HepG2 (cell line): Measurements from ENCODE around the gene FAM162A. TPM values are rescaled to one million over a fixed set of nuclear protein-coding genes. Genes with fewer than 3 reads are reported as not detected.

Source experiments
- ATAC-seq: fragments of 200-7000 bp; cut with Tn5 transposase; 3 replicates; pipeline ENCODE4 v1.9.1; 2020; ENCODE audit warnings: mild to moderate bottlenecking, moderate library complexity
- BruUV-seq: library from RNA; stranded (reverse); fragments of 400-500 nt; replicated peaks from 2 replicates; lab custom pipeline; 2021; lab: Mats Ljungman, UMichigan
- CTCF ChIA-PET: fragments of 300-600 bp; formaldehyde crosslinking; extraction: SDS; loops from one replicate; lab custom pipeline; 2021; ENCODE audit warnings: low total read pairs, inconsistent platforms, low intra/inter-chr PET ratio; lab: Yijun Ruan, JAX
- POLR2A ChIA-PET: fragments of 350-600 bp; sonication (Branson Sonifier 250); formaldehyde crosslinking; loops from one replicate; lab custom pipeline; 2020; ENCODE audit warnings: antibody characterized with exemption, inconsistent platforms; lab: Yijun Ruan, JAX
- DNase-seq: peaks from one replicate; pipeline ENCODE4 v3.0.0-alpha.2; 2015; ENCODE audit warnings: low spot score
- FAIRE-seq: peaks from 3 replicates; lab custom pipeline; 2011; peaks lifted over from hg19 to GRCh38; lab: Jason Lieb, UNC
- H2AFZ ChIP-seq: one replicate; pipeline ENCODE4 v1.6.1; 2011; ENCODE audit warnings: low read length, inconsistent platforms
- H3K27ac ChIP-seq: fragments of 300-600 bp; 3 replicates; pipeline ENCODE4 v1.8.0; 2011; ENCODE audit warnings: mixed run types, mild to moderate bottlenecking, mixed read lengths, low read length, inconsistent platforms; ENCODE audit not compliant: insufficient read depth; ENCODE audit errors: extremely low read length
- H3K27me3 ChIP-seq, 2 experiments: fragments of 200-600 bp in 1 of 2; 2 replicates in 1 of 2; 3 replicates in 1 of 2; pipeline versions ENCODE4 v1.6.0 to v1.8.0; 2011; ENCODE audit warnings: low read length in 2 of 2, mild to moderate bottlenecking in 2 of 2, moderate library complexity in 2 of 2, inconsistent platforms in 1 of 2; ENCODE audit not compliant: insufficient read depth in 2 of 2, control insufficient read depth in 1 of 2
- H3K36me3 ChIP-seq, 2 experiments: fragments of 200-600 bp in 1 of 2; replicated peaks in 1 of 2; 2 replicates in 1 of 2; 3 replicates in 1 of 2; pipeline versions ENCODE4 v1.5.1 to v1.8.0; 2011; ENCODE audit warnings: low read length in 2 of 2, inconsistent platforms in 1 of 2; ENCODE audit not compliant: insufficient read depth in 2 of 2, control insufficient read depth in 1 of 2
- H3K4me1 ChIP-seq: 2 replicates; pipeline ENCODE4 v1.5.1; 2012; ENCODE audit warnings: low read length, inconsistent platforms; ENCODE audit not compliant: insufficient read depth
- H3K4me2 ChIP-seq: 2 replicates; pipeline ENCODE4 v1.6.0; 2011; ENCODE audit warnings: low read depth, low read length, inconsistent platforms
- H3K4me3 ChIP-seq, 3 experiments: fragments of 200-600 bp in 1 of 3; sonication (generic), shearing (Covaris generic) in 1 of 3; replicated peaks in 1 of 3; 2 replicates each; pipeline ENCODE4 v1.5.1; 2011 to 2016; ENCODE audit warnings: low read length in 3 of 3, inconsistent platforms in 2 of 3, low read depth in 2 of 3, mild to moderate bottlenecking in 2 of 3, control low read depth in 1 of 3, mixed read lengths in 1 of 3; ENCODE audit not compliant: insufficient read depth in 1 of 3
- H3K79me2 ChIP-seq: one replicate; pipeline ENCODE4 v1.6.1; 2011; ENCODE audit warnings: low read length, inconsistent platforms; ENCODE audit not compliant: insufficient read depth
- H3K9ac ChIP-seq: 2 replicates; pipeline ENCODE4 v1.6.0; 2011; ENCODE audit warnings: mild to moderate bottlenecking, low read depth, low read length, inconsistent platforms; ENCODE audit not compliant: insufficient read depth
- H3K9me3 ChIP-seq: 2 replicates; pipeline ENCODE4 v1.5.1; 2012; ENCODE audit warnings: mild to moderate bottlenecking, low read length
- H4K20me1 ChIP-seq: 2 replicates; pipeline ENCODE4 v1.6.0; 2011; ENCODE audit warnings: inconsistent platforms, mild to moderate bottlenecking, low read length, moderate library complexity; ENCODE audit not compliant: insufficient read depth
- ATF1 ChIP-seq: IDR thresholded peaks from 2 replicates; pipeline ENCODE4 v1.6.1; 2016; ENCODE audit warnings: mild to moderate bottlenecking, control low read depth
- ELF3 ChIP-seq: IDR thresholded peaks from 2 replicates; pipeline ENCODE4 v1.6.1; 2016; ENCODE audit warnings: missing genetic modification reagents, missing compliant biosample characterization
- GATAD2A ChIP-seq: IDR thresholded peaks from 2 replicates; pipeline ENCODE4 v1.6.1; 2016
- HMGXB4 ChIP-seq, 2 experiments: sonication (generic) in 1 of 2; formaldehyde crosslinking in 1 of 2; IDR thresholded peaks; 2 replicates each; pipeline versions ENCODE4 v1.4.0 to v1.6.1; 2018 to 2020; ENCODE audit warnings: missing genetic modification reagents in 2 of 2, borderline replicate concordance in 1 of 2, low read depth in 1 of 2, mild to moderate bottlenecking in 1 of 2, missing biosample characterization in 1 of 2
- KAT8 ChIP-seq: IDR thresholded peaks from 2 replicates; pipeline ENCODE4 v1.6.1; 2016; ENCODE audit warnings: missing genetic modification reagents, missing compliant biosample characterization
- MIXL1 ChIP-seq: IDR thresholded peaks from 2 replicates; pipeline ENCODE4 v1.6.1; 2016
- NCOA2 ChIP-seq: sonication (generic); formaldehyde crosslinking; IDR thresholded peaks from 2 replicates; pipeline ENCODE4 v1.8.0; 2022; ENCODE audit warnings: inconsistent platforms
- PAWR ChIP-seq: sonication (generic); formaldehyde crosslinking; IDR thresholded peaks from 2 replicates; pipeline ENCODE4 v1.4.0; 2020; ENCODE audit warnings: missing genetic modification reagents, mild to moderate bottlenecking, borderline replicate concordance
- RAD21 ChIP-seq: fragments of 450-650 bp; formaldehyde crosslinking; IDR thresholded peaks from 2 replicates; pipeline ENCODE4 v1.5.0; 2020; ENCODE audit warnings: mild to moderate bottlenecking
- SMC3 ChIP-seq: IDR thresholded peaks from 2 replicates; pipeline ENCODE4 v1.6.1; 2011; ENCODE audit warnings: low read length, improper control_type of control experiment
- SP2 ChIP-seq: sonication (generic); formaldehyde crosslinking; IDR thresholded peaks from 2 replicates; pipeline ENCODE4 v1.5.1; 2020; ENCODE audit warnings: mild to moderate bottlenecking, missing genetic modification reagents
- STAG1 ChIP-seq: sonication (generic); formaldehyde crosslinking; IDR thresholded peaks from 2 replicates; pipeline ENCODE4 v1.4.0; 2020; ENCODE audit warnings: missing genetic modification reagents
- THRA ChIP-seq: sonication (generic); formaldehyde crosslinking; IDR thresholded peaks from 2 replicates; pipeline ENCODE4 v1.4.0; 2020; ENCODE audit warnings: missing genetic modification reagents, borderline replicate concordance
- ZNF652 ChIP-seq: IDR thresholded peaks from 2 replicates; pipeline ENCODE4 v1.6.1; 2016; ENCODE audit warnings: low read depth, borderline replicate concordance
- WGBS: methylation state at CpG from one replicate; pipeline ENCODE4 v1.1.6; 2017; ENCODE audit warnings: low lambda C conversion rate; 5-methylcytosine and 5-hydroxymethylcytosine counted together
- in situ Hi-C: cut with HindIII; loops from 2 replicates; pipeline ENCODE4 v1.10.0; 2017; ENCODE audit warnings: low pct_unique_long_range_greater_than_20kb; ENCODE audit not compliant: extremely low pct_ligation_motif_present
- intact Hi-C: fragments of 100-400 bp; cut with micrococcal nuclease; formaldehyde crosslinking; loops from one replicate; pipeline ENCODE4 v1.10.0; 2022; ENCODE audit not compliant: unreplicated experiment
- polyA plus RNA-seq, 8 experiments: library from polyadenylated mRNA; depleted of rRNA in 3 of 8; stranded (reverse) in 7 of 8; unstranded in 1 of 8; fragments of >200 nt; fragmentation: Illumina TruSeq in 4 of 8; extraction: Trizol in 4 of 8; gene quantifications; 2 replicates each; pipeline versions ENCODE4 v1.2.1 to v1.2.3, GENCODE V29; 2011 to 2016; ENCODE audit warnings: low read depth in 4 of 8, missing spikeins in 1 of 8, mixed read lengths in 1 of 8; ENCODE audit not compliant: insufficient read depth in 1 of 8
- total RNA-seq, 5 experiments: library from RNA; depleted of rRNA; stranded (reverse); fragments of >200 nt; fragmentation: Illumina TruSeq; extraction: Trizol; gene quantifications; 2 replicates each; pipeline ENCODE4 v1.2.3, GENCODE V29; 2016; ENCODE audit warnings: low read depth in 1 of 5
- TF ChIP-seq, protein P1 (sequence below): IDR thresholded peaks from 2 replicates; pipeline ENCODE4 v1.6.1; 2018; ENCODE audit warnings: missing genetic modification reagents
- TF ChIP-seq, protein P2 (sequence below): sonication (generic); formaldehyde crosslinking; conservative IDR thresholded peaks from 2 replicates; pipeline ENCODE4 v1.8.1; 2023; ENCODE audit warnings: missing genetic modification reagents

FAM162A gene
- total and polyA plus RNA-seq, 2 of the 13 experiments (the other 11 are each of a cell fraction or from before 2014, with no cell fraction given), result 115 to 155 TPM

DNA sequence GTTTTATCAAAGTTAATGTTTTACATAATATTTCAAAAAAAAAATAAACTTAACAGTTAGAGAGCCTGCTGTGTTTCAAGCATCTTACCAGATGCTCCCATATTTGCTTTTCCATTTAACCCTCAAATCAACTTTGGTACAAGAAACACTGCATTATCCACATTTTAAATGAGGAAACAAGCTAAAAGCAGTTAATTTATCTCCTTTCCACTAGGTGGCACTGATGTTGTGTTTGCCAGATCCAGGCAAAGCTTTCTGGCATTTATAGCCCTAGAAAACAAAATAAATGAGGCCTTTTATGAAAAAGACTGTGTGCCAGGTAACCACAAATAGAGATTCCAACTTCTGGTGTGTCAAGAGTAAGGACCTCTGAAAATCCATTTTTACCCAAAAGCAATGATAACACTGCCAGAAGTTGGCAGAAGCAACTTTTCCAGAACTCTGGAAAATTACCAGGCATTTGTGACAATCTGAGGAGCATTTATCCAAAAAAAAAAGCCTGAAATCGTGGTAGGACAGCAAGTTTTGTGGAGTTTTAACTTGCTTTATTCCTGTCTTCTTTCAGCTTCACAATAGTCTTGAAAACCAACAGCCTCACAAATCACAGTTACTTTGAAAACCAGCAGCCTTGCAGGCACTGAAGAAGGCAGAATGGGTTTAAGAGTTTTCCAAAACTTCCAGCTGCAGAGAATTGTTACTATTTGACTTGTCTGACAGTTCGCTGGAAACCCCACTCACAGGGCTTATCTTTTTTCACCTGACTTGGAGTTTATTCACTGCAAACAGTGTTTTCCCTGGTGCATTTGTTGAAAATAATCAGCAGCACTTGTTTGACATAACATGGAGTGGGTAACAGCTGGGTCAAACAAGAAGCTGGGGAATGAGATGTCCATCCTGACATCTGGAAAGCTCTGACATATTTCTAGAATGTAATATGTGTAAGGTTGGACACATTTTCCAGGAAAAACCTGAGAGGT lies 9.2 kb downstream of the FAM162A start:
- no TSS peak for BruUV-seq
- Histone ChIP-seq H3K4me2 (peak overlapping the region; percentile 9; the same call in 1 of the 2 replicates), H3K27me3 (no peaks in the 10 kb centered on the region), H3K36me3 (peaks cover 0 to 11% of the 10 kb centered on the region in 2 experiments; a peak in 2 of 5 replicates), H3K4me1 (peaks cover 63% of the 10 kb centered on the region), H3K27ac (peak overlapping the region; percentile 72), H3K79me2 (peaks cover 74% of the 10 kb centered on the region), H2AFZ (no peak overlapping the region), H3K9ac (peak overlapping the region; percentile 26; the same call in 1 of the 2 replicates), H3K4me3 (no peak overlapping the region), H3K9me3 (no peaks in the 10 kb centered on the region), H4K20me1 (0 out of 2 replicates have a peak, but pooled peaks cover 7% of the 10 kb centered on the region)
- no peak for ATAC-seq
- ChIA-PET CTCF (interaction anchor here (1.0 to 2.4 kb wide), 3 partner anchors 86 to 286 kb away, joined by 3 to 14 read pairs (median 3); no protein-coding TSS in a partner anchor), POLR2A (interaction anchor here (0.6 to 4.1 kb wide), 9 partner anchors 9 to 286 kb away, joined by 3 to 67 read pairs (median 6); partner anchors contain the start of genes FAM162A, KPNA1, MIX23 and WDR5B)
- in situ Hi-C loops, result loop anchor here (5.0 kb wide), 1 partner anchor 284 kb away; no protein-coding TSS in a partner anchor
- intact Hi-C loops, result loop anchor here (1.0 to 2.0 kb wide), 3 partner anchors 22 to 286 kb away; no protein-coding TSS in a partner anchor
- peak; percentile 74 for FAIRE-seq
- 24% methylated on average over 2 of the region's 2 CpGs for WGBS
- peak; percentile 47 for DNase-seq
- TF ChIP-seq ATF1 (CRISPR knock-in tag), result no peak
- TF ChIP-seq SP2, result no peak
- TF ChIP-seq KAT8 (CRISPR knock-in tag), result 0 out of 2 replicates have a peak, but pooled peaks have one; percentile 27
- TF ChIP-seq SMC3, result peak; percentile 47; the same call in 1 of the 2 replicates
- no peak for TF ChIP-seq PAWR (CRISPR knock-in tag)
- TF ChIP-seq ELF3 (CRISPR knock-in tag), result peak; percentile 47; the same call in 1 of the 2 replicates
- 0 out of 2 replicates have a peak, but pooled peaks have one; percentile 6 for TF ChIP-seq NCOA2 (CRISPR knock-in tag)
- 0 out of 2 replicates have a peak, but pooled peaks have one; percentile 26 for TF ChIP-seq THRA (CRISPR knock-in tag)
- TF ChIP-seq STAG1, result peak; percentile 67
- TF ChIP-seq, protein P1, sequence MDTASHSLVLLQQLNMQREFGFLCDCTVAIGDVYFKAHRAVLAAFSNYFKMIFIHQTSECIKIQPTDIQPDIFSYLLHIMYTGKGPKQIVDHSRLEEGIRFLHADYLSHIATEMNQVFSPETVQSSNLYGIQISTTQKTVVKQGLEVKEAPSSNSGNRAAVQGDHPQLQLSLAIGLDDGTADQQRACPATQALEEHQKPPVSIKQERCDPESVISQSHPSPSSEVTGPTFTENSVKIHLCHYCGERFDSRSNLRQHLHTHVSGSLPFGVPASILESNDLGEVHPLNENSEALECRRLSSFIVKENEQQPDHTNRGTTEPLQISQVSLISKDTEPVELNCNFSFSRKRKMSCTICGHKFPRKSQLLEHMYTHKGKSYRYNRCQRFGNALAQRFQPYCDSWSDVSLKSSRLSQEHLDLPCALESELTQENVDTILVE (CRISPR knock-in tag), result 0 out of 2 replicates have a peak, but pooled peaks have one; percentile 36
- TF ChIP-seq, protein P2, sequence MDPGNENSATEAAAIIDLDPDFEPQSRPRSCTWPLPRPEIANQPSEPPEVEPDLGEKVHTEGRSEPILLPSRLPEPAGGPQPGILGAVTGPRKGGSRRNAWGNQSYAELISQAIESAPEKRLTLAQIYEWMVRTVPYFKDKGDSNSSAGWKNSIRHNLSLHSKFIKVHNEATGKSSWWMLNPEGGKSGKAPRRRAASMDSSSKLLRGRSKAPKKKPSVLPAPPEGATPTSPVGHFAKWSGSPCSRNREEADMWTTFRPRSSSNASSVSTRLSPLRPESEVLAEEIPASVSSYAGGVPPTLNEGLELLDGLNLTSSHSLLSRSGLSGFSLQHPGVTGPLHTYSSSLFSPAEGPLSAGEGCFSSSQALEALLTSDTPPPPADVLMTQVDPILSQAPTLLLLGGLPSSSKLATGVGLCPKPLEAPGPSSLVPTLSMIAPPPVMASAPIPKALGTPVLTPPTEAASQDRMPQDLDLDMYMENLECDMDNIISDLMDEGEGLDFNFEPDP (CRISPR knock-in tag), result no peak
- TF ChIP-seq HMGXB4 (CRISPR knock-in tag; IDR thresholded peaks at IDR 0.05; ENCODE audit: borderline replicate concordance in 1 of 2, low read depth in 1 of 2), result 0 out of 4 replicates have a peak, but pooled peaks of 1 of the 2 experiments have one; percentile 31
- peak; percentile 62; the same call in 1 of the 2 replicates for TF ChIP-seq ZNF652 (CRISPR knock-in tag)
- TF ChIP-seq MIXL1 (CRISPR knock-in tag), result peak; percentile 36; the same call in 1 of the 2 replicates
- peak; percentile 37; the same call in 1 of the 2 replicates for TF ChIP-seq GATAD2A (CRISPR knock-in tag)
- TF ChIP-seq RAD21 (CRISPR knock-in tag), result peak; percentile 42; the same call in 1 of the 2 replicates
